Transverse colon (tissue), 4 donors: ENCODE results near the gene IL17RD.

Source experiments
- EP300 ChIP-seq: sonication (generic); formaldehyde crosslinking; IDR thresholded peaks from one replicate; pipeline ENCODE4 v1.6.1; 2017; ENCODE audit warnings: antibody characterized with exemption, low read depth
- POLR2AphosphoS5 ChIP-seq, 3 donors: sonication (generic); formaldehyde crosslinking; IDR thresholded peaks; one replicate each; pipeline ENCODE4 v1.6.1; 2016; ENCODE audit warnings: antibody characterized with exemption in 3 of 3
- TF ChIP-seq, protein P1 (sequence below), 5 experiments: fragments of 200-600 bp in 3 of 5; fragments of 450-650 bp in 2 of 5; sonication (generic) in 3 of 5; IDR thresholded peaks; 1 replicate in 2 of 5; 2 replicates in 3 of 5; pipeline ENCODE4 v1.5.1; 2016 to 2017; ENCODE audit warnings: antibody characterized with exemption in 5 of 5, inconsistent platforms in 3 of 5, mild to moderate bottlenecking in 2 of 5, moderate library complexity in 1 of 5

- TF ChIP-seq, protein P1, sequence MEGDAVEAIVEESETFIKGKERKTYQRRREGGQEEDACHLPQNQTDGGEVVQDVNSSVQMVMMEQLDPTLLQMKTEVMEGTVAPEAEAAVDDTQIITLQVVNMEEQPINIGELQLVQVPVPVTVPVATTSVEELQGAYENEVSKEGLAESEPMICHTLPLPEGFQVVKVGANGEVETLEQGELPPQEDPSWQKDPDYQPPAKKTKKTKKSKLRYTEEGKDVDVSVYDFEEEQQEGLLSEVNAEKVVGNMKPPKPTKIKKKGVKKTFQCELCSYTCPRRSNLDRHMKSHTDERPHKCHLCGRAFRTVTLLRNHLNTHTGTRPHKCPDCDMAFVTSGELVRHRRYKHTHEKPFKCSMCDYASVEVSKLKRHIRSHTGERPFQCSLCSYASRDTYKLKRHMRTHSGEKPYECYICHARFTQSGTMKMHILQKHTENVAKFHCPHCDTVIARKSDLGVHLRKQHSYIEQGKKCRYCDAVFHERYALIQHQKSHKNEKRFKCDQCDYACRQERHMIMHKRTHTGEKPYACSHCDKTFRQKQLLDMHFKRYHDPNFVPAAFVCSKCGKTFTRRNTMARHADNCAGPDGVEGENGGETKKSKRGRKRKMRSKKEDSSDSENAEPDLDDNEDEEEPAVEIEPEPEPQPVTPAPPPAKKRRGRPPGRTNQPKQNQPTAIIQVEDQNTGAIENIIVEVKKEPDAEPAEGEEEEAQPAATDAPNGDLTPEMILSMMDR (IDR thresholded peaks at IDR 0.05), result no peak
- TF ChIP-seq EP300 (no peak), POLR2AphosphoS5 (IDR thresholded peaks at IDR 0.05) (no peak)
These were observed 19.3 kb downstream of the IL17RD start for GRCh38 chr3:57145852-57146251.
